Measurements from ENCODE around the gene MPND.
"Not testable (repeated sequence)": the region's sequence is repeated elsewhere in the genome, so short reads cannot be mapped to it uniquely, and the experiment has no call there.

Gene MPND

DNA sequence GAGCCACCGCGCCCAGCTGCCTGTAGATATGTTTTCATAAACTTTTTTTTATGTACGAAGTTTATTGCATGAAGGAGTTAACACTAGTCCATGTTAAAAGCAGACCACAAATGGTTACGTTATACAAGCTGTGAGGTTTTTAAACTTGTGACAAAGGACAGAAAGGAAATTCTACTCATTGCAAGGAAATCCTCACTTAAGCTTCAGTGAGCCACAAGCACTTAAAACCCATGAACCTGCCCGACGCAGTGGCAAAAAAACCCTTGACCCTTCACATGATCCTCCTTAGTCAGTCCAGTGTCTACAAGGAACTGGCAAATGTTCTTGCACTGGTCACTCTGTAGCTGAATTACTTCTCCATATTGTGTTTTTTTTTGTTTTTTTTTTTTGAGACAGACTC, 4.2 kb downstream of the MPND start:
- peaks cover 3 to 12% of the 10 kb centered on the region in 2 donors for H3K36me3 ChIP-seq (ENCODE audit: control insufficient read depth in 2 of 2, insufficient read depth in 2 of 2, low read length in 2 of 2)
- H3K4me3 ChIP-seq (ENCODE audit: low read length in 2 of 2) = no peak overlapping the region
- H3K4me1 ChIP-seq (ENCODE audit: control insufficient read depth in 2 of 2, insufficient read depth in 2 of 2, low read length in 2 of 2) = peaks cover 5 to 15% of the 10 kb centered on the region in 2 donors
- H3K27me3 ChIP-seq (ENCODE audit: control insufficient read depth in 2 of 2, insufficient read depth in 2 of 2, low read length in 2 of 2) = no peaks in the 10 kb centered on the region
- no peaks in the 10 kb centered on the region for H3K9me3 ChIP-seq (ENCODE audit: control insufficient read depth in 2 of 2, low read length in 2 of 2)
- H3K27ac ChIP-seq (ENCODE audit: low read depth in 2 of 2, low read length in 2 of 2) = no peak overlapping the region
- no peak overlapping the region for H3K9ac ChIP-seq (ENCODE audit: low read depth in 1 of 2, low read length in 2 of 2)

DNA sequence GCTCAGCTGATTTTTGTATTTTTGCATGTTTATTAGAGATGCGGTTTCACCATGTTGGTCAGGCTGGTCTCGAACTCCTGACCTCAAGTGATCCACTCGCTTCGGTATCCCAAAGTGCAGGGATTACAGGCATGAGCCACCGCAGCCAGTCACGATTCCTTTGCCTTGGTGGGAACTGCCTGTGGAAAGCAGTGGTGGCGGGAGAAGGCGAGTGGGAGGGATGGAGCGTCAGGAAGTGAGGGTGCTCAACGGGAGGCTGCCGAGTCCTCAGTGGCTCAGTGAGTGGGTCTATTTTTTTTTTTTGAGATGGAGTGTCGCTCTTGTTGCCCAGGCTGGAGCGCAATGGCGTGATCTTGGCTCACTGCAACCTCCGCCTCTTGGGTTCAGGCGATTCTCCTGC, 5.9 kb downstream of the MPND start:
- not testable (repeated sequence) for H3K9ac ChIP-seq (ENCODE audit: low read depth in 1 of 2, low read length in 2 of 2); H3K27ac ChIP-seq (ENCODE audit: low read depth in 2 of 2, low read length in 2 of 2); H3K9me3 ChIP-seq (ENCODE audit: control insufficient read depth in 2 of 2, low read length in 2 of 2); H3K27me3 ChIP-seq (ENCODE audit: control insufficient read depth in 2 of 2, insufficient read depth in 2 of 2, low read length in 2 of 2); H3K4me1 ChIP-seq (ENCODE audit: control insufficient read depth in 2 of 2, insufficient read depth in 2 of 2, low read length in 2 of 2); H3K4me3 ChIP-seq (ENCODE audit: low read length in 2 of 2)
- peaks cover 3 to 18% of the 10 kb centered on the region in 2 donors for H3K36me3 ChIP-seq (ENCODE audit: control insufficient read depth in 2 of 2, insufficient read depth in 2 of 2, low read length in 2 of 2)

DNA sequence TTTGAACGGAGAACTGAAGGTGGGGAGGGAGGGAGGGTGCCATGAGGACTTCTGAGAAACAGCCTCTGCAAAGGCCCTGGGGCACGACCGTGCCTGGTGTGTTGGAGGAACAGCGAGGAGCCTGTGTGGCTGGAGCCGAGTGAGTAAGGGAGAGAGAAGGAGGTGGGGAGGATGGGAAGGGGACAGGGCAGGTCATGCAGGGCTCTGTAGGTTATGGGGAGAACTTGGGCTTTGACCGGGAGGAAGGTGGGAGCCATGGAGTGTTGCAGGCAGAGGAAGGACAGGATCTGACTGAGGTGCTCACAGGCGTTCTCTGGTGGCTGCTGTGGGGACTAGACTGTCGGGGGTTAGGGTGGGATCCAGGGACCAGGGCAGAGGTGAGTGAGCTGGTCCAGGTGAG, 6.7 kb downstream of the MPND start:
- peaks cover 3 to 21% of the 10 kb centered on the region in 2 donors for H3K36me3 ChIP-seq (ENCODE audit: control insufficient read depth in 2 of 2, insufficient read depth in 2 of 2, low read length in 2 of 2)
- H3K27me3 ChIP-seq (ENCODE audit: control insufficient read depth in 2 of 2, insufficient read depth in 2 of 2, low read length in 2 of 2) = no peaks in the 10 kb centered on the region
- no peak overlapping the region for H3K27ac ChIP-seq (ENCODE audit: low read depth in 2 of 2, low read length in 2 of 2)

DNA sequence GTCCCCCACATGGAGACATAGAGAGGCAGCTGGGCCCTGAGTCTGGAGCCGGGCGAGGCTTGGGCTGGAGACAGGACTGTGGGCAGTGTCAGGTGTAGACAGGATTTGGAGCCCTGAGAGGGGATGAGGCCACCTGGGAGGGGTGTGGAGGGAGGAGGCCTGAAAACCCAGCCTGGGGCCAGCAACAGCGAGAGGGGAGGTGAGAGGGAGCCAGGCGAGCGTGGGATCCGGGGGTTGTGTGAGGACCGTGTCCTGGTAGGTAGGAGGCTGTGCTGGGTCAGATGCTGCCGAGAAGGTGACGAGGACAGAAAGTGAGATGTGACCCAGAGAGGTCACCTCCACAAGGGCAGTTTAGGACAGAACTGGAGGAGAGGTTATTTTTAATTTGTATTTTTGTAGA, 7.4 kb downstream of the MPND start:
- Histone ChIP-seq H3K36me3 (ENCODE audit: control insufficient read depth in 2 of 2, insufficient read depth in 2 of 2, low read length in 2 of 2) (peaks cover 3 to 22% of the 10 kb centered on the region in 2 donors), H3K4me1 (ENCODE audit: control insufficient read depth in 2 of 2, insufficient read depth in 2 of 2, low read length in 2 of 2) (no peaks in the 10 kb centered on the region), H3K27ac (ENCODE audit: low read depth in 2 of 2, low read length in 2 of 2) (no peak overlapping the region)

More for the DNA sequence above, 6.7 kb downstream of the MPND start:
- H3K9me3 ChIP-seq (ENCODE audit: control insufficient read depth in 2 of 2, low read length in 2 of 2) = no peaks in the 10 kb centered on the region
- no peak overlapping the region for H3K4me3 ChIP-seq (ENCODE audit: low read length in 2 of 2)
- H3K4me1 ChIP-seq (ENCODE audit: control insufficient read depth in 2 of 2, insufficient read depth in 2 of 2, low read length in 2 of 2) = peaks cover 0 to 6% of the 10 kb centered on the region in 2 donors
- H3K9ac ChIP-seq (ENCODE audit: low read depth in 1 of 2, low read length in 2 of 2) = no peak overlapping the region

DNA sequence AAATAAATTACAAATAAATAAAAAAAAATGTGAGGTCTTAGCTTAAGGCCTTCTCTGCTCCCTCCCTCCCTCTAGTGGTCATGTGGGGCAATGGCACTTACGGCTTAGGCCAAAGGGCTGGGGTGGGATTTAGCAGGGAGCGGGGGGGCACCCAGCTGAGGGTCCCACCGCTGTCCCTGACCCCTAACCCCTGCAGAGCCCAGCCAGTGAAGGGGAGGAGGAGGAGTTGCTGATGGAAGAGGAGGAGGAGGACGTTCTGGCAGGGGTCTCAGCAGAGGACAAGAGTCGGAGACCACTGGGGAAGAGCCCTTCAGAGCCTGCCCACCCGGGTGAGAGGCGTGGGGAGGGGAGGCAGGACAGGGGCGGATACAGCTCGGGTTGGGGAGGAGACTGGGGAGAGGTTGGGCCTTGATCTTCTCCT, 9.3 kb downstream of the MPND start:
- H3K4me3 ChIP-seq (ENCODE audit: low read length in 2 of 2) = no peak overlapping the region
- no peak overlapping the region for H3K27ac ChIP-seq (ENCODE audit: low read depth in 2 of 2, low read length in 2 of 2)
- no peaks in the 10 kb centered on the region for H3K4me1 ChIP-seq (ENCODE audit: control insufficient read depth in 2 of 2, insufficient read depth in 2 of 2, low read length in 2 of 2)
- H3K27me3 ChIP-seq (ENCODE audit: control insufficient read depth in 2 of 2, insufficient read depth in 2 of 2, low read length in 2 of 2) = no peaks in the 10 kb centered on the region
- no peak overlapping the region for H3K9ac ChIP-seq (ENCODE audit: low read depth in 1 of 2, low read length in 2 of 2)
- no peaks in the 10 kb centered on the region for H3K9me3 ChIP-seq (ENCODE audit: control insufficient read depth in 2 of 2, low read length in 2 of 2)
- peaks cover 0 to 14% of the 10 kb centered on the region in 2 donors for H3K36me3 ChIP-seq (ENCODE audit: control insufficient read depth in 2 of 2, insufficient read depth in 2 of 2, low read length in 2 of 2)

More for the DNA sequence above, 7.4 kb downstream of the MPND start:
- no peak overlapping the region for H3K4me3 ChIP-seq (ENCODE audit: low read length in 2 of 2)
- H3K9ac ChIP-seq (ENCODE audit: low read depth in 1 of 2, low read length in 2 of 2) = no peak overlapping the region
- H3K9me3 ChIP-seq (ENCODE audit: control insufficient read depth in 2 of 2, low read length in 2 of 2) = no peaks in the 10 kb centered on the region
- no peaks in the 10 kb centered on the region for H3K27me3 ChIP-seq (ENCODE audit: control insufficient read depth in 2 of 2, insufficient read depth in 2 of 2, low read length in 2 of 2)

DNA sequence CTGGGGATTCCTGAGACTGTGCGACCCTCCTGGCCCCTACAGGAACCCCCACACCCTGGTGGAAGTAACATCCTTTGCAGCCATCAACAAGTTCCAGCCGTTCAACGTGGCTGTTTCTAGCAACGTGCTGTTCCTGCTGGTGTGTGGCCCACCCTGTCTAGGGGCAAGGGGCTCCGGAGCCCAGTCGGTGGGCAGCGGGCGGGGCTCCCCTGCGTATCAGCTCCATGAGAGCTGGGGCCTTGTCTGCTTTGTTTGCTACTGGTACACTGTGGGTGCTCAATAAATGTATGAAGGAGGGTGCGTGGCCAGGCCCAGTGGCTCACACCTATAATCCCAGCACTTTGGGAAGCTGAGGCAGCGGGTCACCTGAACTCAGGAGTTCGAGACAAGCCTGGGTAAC, 10.9 kb downstream of the MPND start:
- no peak overlapping the region for H3K9ac ChIP-seq (ENCODE audit: low read depth in 1 of 2, low read length in 2 of 2)
- no peaks in the 10 kb centered on the region for H3K27me3 ChIP-seq (ENCODE audit: control insufficient read depth in 2 of 2, insufficient read depth in 2 of 2, low read length in 2 of 2)
- no peaks in the 10 kb centered on the region for H3K4me1 ChIP-seq (ENCODE audit: control insufficient read depth in 2 of 2, insufficient read depth in 2 of 2, low read length in 2 of 2)
- no peak overlapping the region for H3K27ac ChIP-seq (ENCODE audit: low read depth in 2 of 2, low read length in 2 of 2)
- peaks cover 7 to 18% of the 10 kb centered on the region in 2 donors for H3K36me3 ChIP-seq (ENCODE audit: control insufficient read depth in 2 of 2, insufficient read depth in 2 of 2, low read length in 2 of 2)
- H3K9me3 ChIP-seq (ENCODE audit: control insufficient read depth in 2 of 2, low read length in 2 of 2) = no peaks in the 10 kb centered on the region
- no peak overlapping the region for H3K4me3 ChIP-seq (ENCODE audit: low read length in 2 of 2)

DNA sequence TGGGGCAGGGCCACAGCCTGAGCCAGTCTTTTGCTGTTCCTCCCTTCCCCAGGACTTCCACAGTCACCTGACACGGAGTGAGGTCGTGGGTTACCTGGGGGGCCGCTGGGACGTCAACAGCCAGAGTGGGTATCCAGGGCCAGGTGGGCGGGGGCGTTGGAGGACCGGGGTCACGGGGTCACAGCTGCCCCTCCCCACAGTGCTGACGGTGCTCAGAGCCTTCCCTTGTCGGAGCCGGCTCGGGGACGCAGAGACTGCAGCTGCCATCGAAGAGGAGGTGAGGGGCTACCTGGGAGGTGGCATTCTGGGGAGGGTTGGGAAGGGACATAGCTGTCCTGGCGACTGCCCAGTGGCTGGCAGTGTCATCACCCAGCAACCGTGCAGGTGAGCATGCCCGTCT, 11.5 kb downstream of the MPND start:
- Histone ChIP-seq H3K27me3 (ENCODE audit: control insufficient read depth in 2 of 2, insufficient read depth in 2 of 2, low read length in 2 of 2) (no peaks in the 10 kb centered on the region), H3K36me3 (ENCODE audit: control insufficient read depth in 2 of 2, insufficient read depth in 2 of 2, low read length in 2 of 2) (peaks cover 12 to 23% of the 10 kb centered on the region in 2 donors), H3K9ac (ENCODE audit: low read depth in 1 of 2, low read length in 2 of 2) (no peak overlapping the region), H3K4me1 (ENCODE audit: control insufficient read depth in 2 of 2, insufficient read depth in 2 of 2, low read length in 2 of 2) (no peaks in the 10 kb centered on the region), H3K9me3 (ENCODE audit: control insufficient read depth in 2 of 2, low read length in 2 of 2) (no peaks in the 10 kb centered on the region), H3K4me3 (ENCODE audit: low read length in 2 of 2) (no peak overlapping the region), H3K27ac (ENCODE audit: low read depth in 2 of 2, low read length in 2 of 2) (no peak overlapping the region)

DNA sequence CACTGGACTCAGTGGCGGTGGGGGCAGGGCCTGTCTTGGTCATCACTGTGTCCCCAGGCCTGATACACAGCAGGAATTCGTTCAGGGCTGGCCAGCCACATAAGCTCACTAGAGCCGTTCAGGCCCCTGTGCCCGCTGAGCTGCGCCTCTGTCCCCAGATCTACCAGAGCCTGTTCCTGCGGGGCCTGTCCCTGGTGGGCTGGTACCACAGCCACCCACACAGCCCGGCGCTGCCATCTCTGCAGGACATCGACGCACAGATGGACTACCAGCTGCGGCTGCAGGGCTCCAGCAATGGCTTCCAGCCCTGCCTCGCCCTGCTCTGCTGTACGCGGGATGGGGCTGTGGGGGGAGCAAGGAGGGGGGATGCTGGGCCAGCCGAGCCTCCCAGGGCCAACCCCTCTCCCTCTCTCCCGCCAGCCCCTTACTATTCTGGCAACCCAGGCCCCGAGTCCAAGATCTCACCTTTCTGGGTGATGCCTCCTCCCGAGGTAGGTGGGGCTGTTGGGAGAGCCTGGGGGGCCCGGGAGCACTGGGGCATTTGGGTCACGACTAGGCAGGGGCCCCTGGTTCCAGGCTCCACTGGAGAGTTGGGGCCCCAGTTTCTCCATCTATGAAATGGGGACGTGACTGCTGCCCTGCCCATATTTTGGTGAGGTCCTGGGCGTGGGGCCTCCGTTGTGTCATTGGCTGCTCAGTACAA, 13.9 kb downstream of the MPND start:
- Histone ChIP-seq H3K4me3 (ENCODE audit: low read length in 2 of 2) (no peak overlapping the region), H3K27ac (ENCODE audit: low read depth in 2 of 2, low read length in 2 of 2) (no peak overlapping the region), H3K36me3 (ENCODE audit: control insufficient read depth in 2 of 2, insufficient read depth in 2 of 2, low read length in 2 of 2) (peaks cover 18 to 29% of the 10 kb centered on the region in 2 donors), H3K9ac (ENCODE audit: low read depth in 1 of 2, low read length in 2 of 2) (no peak overlapping the region), H3K4me1 (ENCODE audit: control insufficient read depth in 2 of 2, insufficient read depth in 2 of 2, low read length in 2 of 2) (no peaks in the 10 kb centered on the region), H3K27me3 (ENCODE audit: control insufficient read depth in 2 of 2, insufficient read depth in 2 of 2, low read length in 2 of 2) (no peaks in the 10 kb centered on the region), H3K9me3 (ENCODE audit: control insufficient read depth in 2 of 2, low read length in 2 of 2) (no peaks in the 10 kb centered on the region)

DNA sequence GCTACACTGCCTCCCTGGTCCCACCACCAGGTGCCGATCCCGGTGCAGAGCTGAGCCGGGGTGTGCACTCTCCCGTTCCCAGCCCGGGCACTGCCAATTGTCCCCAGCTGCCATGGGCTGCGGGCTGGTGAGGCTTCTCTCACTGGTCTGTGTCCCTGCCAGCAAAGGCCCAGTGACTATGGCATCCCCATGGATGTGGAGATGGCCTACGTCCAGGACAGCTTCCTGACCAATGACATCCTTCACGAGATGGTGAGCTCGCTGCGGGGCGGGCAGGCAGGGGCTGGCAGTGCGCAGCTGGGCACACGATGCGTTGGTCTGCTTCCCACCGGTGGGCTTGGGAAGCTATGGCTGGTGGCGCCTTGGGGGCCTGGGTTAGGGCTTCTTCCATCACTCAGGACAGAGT, 14.6 kb downstream of the MPND start:
- no peak overlapping the region for H3K27ac ChIP-seq (ENCODE audit: low read depth in 2 of 2, low read length in 2 of 2)
- H3K4me1 ChIP-seq (ENCODE audit: control insufficient read depth in 2 of 2, insufficient read depth in 2 of 2, low read length in 2 of 2) = no peaks in the 10 kb centered on the region
- H3K36me3 ChIP-seq (ENCODE audit: control insufficient read depth in 2 of 2, insufficient read depth in 2 of 2, low read length in 2 of 2) = peaks cover 24 to 34% of the 10 kb centered on the region in 2 donors
- no peak overlapping the region for H3K9ac ChIP-seq (ENCODE audit: low read depth in 1 of 2, low read length in 2 of 2)
- no peak overlapping the region for H3K4me3 ChIP-seq (ENCODE audit: low read length in 2 of 2)
- H3K27me3 ChIP-seq (ENCODE audit: control insufficient read depth in 2 of 2, insufficient read depth in 2 of 2, low read length in 2 of 2) = no peaks in the 10 kb centered on the region
- no peaks in the 10 kb centered on the region for H3K9me3 ChIP-seq (ENCODE audit: control insufficient read depth in 2 of 2, low read length in 2 of 2)

DNA sequence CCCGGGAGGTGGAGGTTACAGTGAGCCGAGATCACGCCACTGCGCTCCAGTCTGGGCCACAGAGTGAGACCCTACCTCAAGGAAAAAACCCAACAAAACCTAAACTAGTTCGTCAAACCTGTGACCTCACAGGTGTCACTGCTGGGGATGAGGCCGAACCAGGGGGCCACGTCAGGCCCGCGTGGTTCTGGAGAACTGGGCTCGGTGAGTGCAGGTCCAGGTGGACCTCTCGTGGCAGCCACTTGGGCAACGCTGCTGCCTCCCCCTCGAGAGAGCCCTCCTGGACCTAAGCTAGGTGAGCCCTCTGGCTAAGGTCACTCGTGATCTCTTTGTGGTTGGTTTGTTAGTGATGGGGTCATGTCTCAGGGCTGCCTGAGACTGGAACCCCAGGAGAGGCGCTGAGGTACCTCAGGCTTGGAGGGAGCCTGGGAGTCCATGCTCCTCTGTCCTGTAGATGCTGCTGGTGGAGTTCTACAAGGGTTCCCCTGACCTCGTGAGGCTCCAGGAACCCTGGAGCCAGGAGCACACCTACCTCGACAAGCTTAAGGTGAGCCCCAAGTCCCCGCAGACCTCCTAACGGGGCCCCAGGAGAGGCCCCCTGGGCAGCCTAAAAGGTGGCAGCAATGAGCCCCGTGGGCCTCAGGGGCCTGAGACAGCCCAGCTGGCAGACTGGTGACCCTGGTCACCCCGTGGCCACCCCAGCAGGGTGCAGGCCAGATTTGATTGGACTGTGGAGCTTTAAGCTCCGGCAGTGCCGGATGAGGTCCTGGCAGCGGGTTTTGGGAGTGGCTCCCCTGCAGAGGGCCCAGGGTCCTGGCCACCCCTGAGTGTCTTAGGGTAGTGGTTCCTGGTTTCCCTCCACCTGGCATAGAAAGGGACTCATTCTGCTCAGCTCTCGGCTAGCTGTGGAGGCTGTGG, 15.6 kb downstream of the MPND start:
- no peaks in the 10 kb centered on the region for H3K4me1 ChIP-seq (ENCODE audit: control insufficient read depth in 2 of 2, insufficient read depth in 2 of 2, low read length in 2 of 2)
- H3K27me3 ChIP-seq (ENCODE audit: control insufficient read depth in 2 of 2, insufficient read depth in 2 of 2, low read length in 2 of 2) = no peaks in the 10 kb centered on the region
- no peak overlapping the region for H3K4me3 ChIP-seq (ENCODE audit: low read length in 2 of 2)
- no peak overlapping the region for H3K9ac ChIP-seq (ENCODE audit: low read depth in 1 of 2, low read length in 2 of 2)
- peaks cover 33 to 40% of the 10 kb centered on the region in 2 donors for H3K36me3 ChIP-seq (ENCODE audit: control insufficient read depth in 2 of 2, insufficient read depth in 2 of 2, low read length in 2 of 2)
- H3K27ac ChIP-seq (ENCODE audit: low read depth in 2 of 2, low read length in 2 of 2) = no peak overlapping the region
- no peaks in the 10 kb centered on the region for H3K9me3 ChIP-seq (ENCODE audit: control insufficient read depth in 2 of 2, low read length in 2 of 2)
